ENCODE data around the gene DROSHA.

DROSHA gene

DNA sequence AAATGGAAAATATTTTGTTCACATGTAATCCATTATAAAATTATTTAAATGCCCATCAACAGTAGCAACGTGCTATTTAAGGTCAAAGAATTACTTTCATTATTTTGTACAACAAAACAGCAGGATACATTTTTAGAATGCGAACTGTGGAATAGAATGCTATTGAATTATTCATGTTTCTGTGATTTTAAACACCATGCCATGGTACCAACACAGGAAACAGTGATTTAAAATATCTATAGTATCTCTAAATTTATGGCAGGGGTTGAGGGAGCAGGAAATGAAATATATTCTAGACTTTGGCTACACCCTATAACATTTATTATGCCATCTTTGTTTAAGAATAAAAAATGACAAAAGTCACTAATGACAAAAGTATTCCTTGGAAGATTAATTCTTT, 62.4 kb downstream of the DROSHA start:
- ATAC-seq: no peak

DNA sequence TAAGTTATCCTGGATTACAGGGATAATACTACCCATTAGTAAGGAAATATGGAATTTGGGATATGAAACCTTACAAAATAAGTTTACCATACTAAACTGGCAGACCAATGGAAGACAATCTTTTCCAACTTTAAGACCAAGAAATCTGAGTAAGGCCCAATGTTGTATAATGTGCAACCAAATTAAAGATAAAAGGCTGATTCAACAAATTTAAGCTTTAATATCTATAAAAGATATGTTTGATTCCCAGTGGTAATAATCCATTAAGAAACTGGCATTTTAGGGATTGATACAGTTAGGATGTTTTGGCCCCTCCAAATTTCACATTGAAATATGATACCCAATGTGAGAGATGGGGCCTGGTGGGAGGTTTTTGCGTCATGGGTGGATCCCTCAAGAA, 66.6 kb downstream of the DROSHA start:
- ATAC-seq: no peak

DNA sequence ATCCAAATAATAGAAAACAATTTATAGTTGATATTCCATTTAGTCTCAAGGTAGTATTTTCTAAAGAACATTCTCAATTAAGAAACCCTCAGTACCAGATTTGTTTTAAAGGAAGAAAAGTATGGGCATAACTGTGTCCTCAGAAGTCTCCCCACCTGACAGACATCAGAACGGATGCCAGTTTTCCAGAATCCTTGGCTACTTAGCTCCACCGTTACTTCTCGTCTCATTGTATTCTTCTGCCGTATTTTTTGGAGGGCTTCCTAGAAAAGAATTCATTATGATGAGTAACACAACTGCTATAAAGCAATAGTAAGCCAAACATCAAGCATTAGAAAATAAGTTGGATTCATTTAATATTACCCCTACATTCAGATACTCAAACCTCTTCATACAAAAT, 67.8 kb downstream of the DROSHA start:
- ATAC-seq: no peak

DNA sequence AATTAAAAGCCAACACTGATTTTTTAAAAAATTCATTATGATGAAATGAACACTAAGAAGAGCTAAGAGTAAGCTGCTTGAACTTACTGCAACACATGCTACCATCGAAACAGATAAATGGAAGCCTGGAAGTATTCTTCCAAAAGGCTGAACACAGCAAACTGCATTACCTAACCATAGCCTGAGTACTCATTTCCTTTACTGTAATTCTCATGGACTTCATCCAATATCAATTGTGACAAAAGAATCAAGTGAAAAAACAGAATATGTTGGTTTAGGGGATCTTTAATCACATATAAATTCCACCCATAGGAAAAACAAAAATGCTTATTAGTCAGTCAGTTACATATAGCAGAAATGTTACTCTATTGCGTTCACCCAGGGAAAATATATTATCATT, 68.5 kb downstream of the DROSHA start:
- ATAC-seq: no peak

DNA sequence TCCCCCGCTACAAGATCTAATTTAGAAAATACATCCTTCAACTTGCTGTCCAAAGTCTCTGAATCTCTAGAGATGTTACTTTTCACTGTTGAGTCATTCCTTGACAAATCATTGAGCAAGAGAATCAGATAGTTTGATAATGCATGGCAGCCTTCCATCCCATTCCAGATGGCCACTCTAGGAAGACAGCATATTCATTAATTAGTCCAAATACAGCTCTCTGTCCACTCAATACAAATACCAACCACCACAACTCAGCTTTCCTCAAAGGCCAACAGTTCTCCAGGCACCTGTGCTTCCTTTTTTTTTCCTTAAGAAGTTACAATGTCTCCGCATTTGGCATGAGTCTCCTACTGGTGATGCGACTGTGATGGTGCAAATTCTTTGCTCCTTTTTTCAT, 72.3 kb downstream of the DROSHA start:
- no peak for ATAC-seq

DNA sequence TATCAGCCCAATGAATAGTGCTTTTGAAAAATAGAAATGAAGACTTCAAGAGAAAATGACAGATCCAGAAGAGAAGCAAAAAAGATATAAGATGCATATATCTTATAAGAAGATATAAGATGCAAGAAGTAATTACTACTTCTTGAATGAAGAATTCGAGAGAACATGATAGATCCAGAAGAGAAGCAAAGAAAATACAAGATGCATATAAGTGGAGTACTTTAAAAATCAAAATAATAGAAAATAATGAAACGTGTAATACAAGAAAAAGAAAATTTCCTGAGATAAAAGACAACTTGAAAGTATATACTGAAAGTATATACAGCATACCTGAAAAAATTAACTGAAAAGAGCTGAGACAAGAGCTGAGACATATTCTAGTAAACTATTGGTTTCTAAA, 76.7 kb downstream of the DROSHA start:
- no peak for ATAC-seq

DNA sequence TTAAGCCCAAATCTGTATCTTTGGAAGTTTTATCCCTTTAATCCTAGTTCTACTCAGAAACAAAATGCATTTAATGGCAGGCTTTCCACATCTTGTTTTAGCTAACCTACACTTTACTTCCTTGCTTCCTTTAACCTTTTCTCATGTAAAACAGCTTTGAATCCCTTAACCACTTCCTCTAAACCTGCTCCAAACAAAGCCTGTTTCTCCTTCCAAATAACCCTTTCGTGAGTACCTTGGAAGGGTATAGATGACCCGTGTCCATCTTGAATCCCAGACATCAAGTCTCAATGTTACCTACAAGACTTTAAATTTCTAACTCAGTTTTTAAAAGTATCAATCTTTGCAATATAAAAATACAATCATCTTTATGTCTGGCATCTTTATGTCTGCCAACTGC, 78.4 kb downstream of the DROSHA start:
- ATAC-seq: no peak

DNA sequence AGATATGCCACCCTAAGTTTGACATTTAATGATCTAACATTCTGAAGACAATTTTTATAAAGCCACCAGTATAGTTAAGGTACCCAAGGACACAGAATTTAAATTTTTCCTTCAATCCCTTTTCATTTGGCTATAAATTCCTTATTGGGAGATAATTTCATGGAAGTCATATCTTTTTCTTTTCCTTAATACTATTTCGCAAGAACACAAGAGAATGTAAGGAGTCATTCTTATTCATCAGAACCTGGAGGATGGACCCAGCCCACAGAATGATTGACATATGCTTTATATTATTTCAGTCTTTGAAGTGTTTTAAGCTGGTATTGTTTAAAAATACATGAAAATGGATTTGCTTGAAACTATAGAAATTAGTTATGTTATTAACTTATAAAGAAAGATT, 79.6 kb downstream of the DROSHA start:
- ATAC-seq: no peak

DNA sequence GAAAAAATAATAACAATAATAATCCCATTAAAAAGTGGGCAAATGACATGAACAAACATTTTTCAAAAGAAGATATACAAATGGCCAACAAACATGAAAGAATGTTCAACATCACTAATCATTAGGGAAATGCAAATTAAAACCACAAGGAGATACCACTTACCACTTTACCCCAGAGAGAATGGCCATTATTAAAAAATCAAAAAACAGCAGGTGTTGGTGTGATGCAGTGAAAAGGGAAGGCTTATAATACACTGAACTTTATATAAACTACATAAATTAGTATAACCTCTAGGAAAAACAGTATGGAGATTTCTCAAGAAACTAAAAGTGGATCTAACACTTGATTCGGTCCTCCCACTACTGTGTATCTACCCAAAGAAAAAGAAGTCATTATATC, 81.9 kb downstream of the DROSHA start:
- ATAC-seq: no peak

DNA sequence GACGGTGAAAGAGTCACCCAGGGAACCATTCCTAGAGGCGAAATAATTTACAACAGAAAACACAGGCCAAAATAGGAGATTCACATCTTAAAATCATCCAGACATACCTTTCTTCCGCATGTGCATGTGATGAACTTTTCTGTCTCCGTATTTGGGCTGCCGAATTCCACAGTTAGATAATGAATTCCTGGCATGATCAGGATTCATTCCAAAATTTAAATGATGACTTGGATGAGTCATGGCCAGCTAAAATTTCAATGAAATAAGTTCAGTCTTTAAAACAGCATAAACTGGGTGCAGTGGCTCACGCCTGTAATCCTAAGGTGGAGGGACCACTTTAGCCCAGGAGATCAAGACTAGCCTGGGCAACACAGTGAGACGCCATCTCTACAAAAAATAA, 82.7 kb downstream of the DROSHA start:
- ATAC-seq: no peak

DNA sequence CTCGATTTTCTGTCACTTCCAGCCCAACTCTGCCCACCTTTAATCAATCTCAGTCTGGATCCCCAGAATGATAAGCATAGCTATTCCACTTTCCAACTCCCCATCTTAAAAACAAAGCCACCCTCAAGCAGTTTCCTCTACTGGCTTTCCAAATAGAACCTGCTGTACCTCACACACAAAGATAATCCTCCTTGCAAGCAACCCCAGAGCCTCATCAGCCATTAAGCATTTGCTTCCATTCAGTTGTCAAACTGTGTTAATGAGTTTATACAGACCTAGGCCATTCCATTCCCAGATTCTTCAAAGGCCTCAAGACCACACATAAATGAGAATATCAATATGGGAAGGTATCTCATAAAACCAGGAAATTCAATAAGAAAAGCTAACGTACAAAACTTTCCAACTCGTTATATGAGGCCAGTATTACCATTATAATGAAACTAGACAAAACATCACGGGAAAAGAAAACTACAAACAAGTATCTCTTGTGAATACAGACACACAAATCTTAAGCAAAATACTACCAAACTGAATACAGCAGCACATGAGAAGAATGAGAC, 86.8 kb downstream of the DROSHA start:
- no peak for ATAC-seq

DNA sequence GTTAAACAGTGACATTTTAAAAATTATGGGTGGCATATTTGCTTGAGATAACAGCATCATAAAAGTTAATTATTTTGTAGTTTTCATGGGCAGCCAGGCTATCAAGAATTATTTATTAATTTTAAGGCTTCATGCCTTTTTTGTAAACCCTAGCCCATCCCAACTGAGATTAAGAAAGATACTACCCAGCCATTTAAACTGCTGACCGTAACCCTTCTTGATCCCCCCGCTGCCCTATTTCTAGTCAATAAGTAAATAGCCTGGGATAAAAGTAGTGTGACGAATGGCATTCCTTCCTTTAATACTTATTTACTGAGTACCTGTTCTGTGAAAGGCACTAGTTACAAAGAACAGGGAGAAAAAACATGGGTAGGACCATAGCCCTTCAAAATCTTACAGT, 88.3 kb downstream of the DROSHA start:
- ATAC-seq: no peak

DNA sequence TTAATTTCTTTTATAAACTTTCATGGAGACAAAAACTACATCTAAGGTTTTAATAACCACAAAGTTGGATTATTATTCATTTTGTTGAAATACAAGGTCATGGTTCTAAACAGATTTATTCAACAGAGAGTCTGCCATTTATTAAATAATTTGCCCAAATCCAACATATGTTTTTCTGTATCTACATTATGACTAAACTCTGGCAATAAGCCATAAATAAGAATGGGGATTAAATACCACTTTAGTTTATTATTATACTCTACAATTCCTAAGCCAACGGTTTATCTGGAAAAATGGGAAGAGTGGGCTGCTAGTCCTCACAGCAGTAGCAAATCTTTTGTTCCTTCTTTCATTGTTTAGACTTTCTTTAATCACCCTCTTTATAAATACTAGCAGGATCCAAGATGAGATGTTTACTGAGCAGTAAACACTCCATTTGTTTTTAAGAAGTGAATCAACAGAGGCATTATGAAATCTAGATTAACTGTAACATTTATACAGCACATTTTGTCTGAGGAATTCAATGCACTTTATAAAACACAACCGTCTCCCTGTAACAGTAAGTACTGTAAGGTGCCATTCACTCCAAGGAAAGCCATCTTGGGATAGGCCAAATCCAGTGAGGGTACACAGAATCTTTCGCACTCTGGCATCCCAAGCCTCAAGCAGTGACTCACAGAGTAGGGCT, 89.7 kb downstream of the DROSHA start:
- no peak for ATAC-seq

DNA sequence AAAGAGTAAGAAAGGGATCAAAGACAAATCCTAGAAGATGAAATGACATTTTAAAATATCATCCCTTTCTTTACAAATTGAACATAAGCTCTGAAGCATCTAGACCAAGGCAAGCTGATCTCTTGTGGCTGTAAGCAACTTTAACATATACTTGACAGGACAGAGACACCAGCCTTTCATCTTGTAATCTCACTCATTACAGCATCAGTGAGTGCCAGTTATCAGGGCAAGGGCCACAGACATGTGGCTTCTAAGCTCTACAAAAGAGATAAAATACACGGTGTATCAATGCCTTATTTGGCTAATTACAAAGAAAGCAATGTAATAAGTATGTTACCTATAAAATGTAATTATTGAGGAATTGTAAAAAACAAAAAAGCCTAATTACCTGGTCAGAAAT, 95.0 kb downstream of the DROSHA start:
- no peak for ATAC-seq

DNA sequence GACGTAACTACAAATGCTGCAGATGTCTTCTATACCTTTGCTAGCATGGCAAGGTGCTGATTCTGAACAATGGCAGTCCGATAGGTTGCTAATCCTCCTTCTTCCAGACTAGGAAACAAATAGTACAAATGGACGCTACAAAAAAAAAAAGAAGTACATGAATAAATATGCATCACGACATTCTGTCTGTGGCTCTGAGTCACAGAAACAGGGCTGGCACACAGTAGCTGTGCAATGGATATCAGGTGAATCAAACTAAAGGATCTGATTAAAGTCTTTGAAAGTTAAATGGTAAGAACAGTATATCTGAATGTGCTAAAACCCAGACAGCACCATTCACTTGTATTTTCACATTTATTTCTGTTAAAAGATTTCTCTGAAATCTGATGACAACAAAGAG, 96.2 kb downstream of the DROSHA start:
- no peak for ATAC-seq

DNA sequence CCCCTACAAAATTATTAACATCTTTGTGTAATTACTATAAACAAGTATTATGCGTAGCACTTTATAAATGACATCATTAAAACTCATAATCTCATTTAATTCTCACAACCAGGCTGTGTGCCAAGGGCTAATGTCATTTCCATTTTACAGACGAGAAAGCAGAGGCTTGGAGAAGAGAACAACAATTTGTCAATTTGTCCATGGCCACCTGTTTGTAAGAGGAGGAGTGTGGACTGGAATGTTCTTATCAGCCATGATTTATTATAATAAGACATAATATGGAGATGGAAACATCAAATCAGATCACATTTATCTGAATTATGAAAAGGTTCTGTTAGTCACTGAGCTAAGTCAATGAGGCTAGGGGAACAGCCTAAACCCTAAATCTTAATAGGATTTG, 97.0 kb downstream of the DROSHA start:
- no peak for ATAC-seq

DNA sequence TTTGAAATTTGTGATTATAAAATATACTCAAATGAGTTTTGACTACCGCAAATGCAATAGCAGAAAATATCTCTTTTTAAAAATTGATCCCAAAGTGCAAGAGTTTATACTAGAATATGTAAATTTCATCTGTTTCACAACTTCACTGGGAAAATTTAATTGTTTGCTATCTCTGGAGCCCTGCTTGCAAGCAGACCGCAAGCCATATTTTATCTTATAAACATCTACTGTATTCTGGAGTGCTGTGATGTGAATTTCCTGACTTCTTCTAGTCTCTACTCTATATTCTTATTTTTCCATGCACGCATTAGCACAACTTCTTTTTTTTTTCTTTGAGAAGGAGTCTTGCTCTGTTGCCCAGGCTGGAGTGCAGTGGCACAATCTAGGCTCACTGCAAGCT, 98.7 kb downstream of the DROSHA start:
- no peak for ATAC-seq

DNA sequence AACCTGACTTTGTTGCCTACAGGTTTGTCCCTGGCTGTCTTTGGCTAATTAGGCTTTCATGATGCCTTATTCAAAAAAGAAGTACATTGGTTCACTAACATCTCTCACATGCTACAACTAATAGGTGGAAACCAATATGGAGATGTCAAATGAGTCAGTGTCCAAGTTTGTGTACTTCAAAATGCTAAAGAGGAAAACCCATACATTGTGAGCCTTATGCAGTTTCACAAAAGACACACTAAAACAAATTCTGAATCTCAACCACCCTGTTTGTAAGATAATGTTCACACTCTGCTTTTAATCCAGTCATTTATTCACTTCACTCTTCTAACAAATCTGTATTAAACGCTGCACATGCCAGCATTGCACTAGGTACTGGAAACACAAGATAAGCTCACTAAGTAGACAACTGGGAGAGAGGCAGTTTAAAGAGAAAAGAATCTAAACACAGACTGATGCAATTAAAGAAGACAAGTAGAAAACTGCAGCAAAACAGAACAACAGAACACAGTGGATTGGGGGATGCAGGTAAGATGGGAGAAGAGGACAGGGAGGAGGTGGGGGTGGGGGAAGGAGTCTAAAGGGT, 104.1 kb downstream of the DROSHA start:
- ATAC-seq: no peak

DNA sequence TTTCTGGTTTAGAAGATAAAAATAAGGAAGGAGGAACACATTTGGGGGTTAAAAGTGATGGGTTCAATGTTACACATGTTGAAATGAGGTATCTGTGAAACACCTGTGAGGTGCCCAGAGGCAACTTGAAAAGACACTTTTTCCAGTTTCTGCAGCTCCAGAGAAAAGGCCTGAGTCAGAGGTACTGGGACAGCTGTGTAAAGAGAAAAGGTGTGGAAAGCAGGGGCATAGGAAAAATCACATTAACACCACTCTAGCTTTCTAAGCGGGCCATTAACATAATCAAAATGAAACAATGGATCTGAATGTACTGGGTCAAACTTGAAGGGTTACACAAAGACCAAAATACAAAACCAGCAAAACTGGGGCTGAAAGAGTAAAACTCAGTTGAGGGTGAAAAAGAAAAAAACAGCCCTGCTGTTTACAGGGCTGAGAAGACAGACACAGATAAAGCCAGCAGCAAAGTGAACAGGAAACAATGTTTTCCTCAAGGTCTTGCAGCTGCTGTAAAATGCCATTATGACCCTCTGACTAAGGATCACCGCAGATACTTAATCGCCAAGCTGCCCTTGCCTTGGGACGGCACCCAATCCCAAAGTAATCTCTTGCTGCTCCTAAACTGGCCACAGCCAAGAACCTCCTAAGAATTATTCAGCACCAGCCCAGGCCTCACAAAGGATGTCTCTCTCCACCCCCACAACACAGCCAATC, 104.7 kb downstream of the DROSHA start:
- ATAC-seq: no peak

DNA sequence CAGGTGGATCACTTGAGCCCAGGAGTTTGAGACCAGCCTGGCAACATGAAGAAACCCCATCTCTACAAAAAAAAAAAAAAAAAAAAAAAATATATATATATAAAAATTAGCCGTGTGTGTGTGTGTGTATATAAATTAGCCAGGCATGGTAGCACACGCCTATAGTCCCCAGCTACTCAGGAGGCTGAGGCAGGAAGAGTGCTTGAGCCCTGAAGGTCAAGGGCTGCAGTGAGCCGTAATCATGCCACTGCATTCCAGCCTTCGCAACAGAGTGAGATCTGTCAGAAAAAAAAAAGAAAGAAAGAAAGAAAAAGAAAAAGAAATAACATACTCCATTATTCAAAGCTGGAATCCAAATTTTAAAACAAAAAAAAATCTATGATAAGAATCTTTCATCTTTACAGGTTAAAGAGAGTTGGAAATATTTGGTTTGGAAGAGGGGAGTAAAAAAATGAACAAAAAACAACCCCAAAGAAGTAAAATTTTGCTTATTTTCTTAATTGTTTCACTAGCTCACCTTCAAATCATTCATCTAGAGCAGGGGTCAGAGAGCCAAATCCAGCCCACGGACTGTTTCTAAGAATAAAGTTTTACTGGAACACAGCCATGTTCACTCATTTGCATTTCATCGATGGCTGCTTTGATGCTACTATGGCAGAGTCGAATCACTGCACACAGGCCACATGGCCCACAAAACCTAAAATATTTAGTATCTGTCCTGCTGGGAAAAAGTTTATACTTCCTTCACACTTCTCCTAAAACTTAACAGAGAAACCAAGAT, 109.9 kb downstream of the DROSHA start:
- no peak for ATAC-seq

DNA sequence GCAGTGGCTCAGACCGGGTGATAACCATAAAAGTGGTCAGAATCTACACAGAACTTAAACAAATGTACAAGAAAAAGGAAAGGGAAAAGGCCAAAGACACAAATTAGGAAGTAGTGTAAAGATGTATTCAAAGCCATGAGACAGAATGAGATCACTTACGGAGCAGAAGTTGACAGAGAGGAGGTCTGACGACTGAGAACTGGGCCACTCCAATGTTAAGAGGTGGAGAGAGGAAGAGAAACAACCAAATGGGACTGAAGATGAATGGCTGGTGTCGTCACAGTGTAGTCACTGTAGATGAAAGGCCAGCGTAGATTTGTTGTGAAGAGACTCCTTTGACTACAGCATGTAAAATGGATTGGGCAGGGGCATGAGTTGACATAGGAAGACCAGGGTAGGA, 114.4 kb downstream of the DROSHA start:
- no peak for ATAC-seq

DNA sequence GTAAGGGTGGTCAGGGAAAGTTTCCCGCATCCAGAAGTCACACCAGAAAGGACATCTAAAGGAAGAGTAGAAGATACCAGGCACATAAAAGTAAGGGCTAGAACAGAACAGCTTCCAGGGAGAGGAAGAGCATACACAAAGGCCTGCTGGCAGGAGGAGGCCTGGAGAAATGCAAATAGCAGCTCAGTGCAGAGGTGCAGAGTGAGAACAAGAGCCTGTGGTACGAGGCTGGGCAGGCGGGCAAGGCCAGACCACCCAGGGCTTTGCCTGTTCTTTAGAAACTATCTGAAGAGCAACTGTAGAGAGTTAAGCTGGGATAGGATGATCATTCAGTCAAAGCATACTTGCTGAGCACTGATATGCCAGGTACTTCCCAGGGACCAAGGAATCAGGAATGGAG, 115.3 kb downstream of the DROSHA start:
- ATAC-seq: no peak

DNA sequence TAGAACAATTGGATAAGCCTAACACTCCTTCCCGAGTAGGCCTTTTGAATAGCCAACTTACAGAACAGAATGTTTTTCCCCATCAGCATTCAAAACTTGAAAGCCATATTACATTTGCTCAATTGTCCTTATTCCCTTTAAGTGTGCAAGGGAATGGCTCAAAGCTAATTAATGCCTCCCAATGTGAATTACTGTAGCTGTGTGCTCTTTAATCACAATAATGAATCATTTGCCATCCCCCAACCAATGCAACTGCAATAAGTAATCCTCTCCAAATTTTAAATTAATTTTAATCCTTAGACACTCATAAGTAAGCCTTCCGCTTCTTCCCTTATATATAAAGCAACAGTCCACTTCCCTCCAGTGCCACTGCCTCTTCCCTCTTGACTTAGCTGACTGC, 115.9 kb downstream of the DROSHA start:
- ATAC-seq: no peak
